ENCODE measurements around the gene MRPL2.

The MRPL2 gene

DNA sequence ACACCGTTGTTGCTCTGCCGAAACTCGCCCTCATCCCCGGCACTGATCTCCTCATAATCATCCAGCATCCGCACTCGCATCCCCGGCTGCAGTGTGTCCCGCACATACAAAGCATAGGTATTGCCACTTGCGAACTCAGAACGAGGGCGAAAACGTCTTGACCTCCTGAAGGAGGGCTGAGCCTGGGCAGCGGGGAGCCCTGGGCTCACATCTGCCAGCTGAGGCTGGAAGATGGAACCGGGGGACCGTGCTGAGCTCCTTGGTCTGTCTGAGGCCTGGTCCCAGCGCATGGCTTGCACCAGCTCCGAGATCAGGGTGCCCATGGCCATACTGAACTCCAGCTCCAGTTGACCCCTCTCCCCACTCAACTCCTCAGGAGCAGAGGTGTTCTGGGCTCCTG, 8.3 kb downstream of the MRPL2 start:
- TF ChIP-seq TAF1 (IDR thresholded peaks at IDR 0.05; ENCODE audit: low read depth): no peak
- no peak for TF ChIP-seq FOXM1 (IDR thresholded peaks at IDR 0.05; ENCODE audit: borderline replicate concordance, low read depth)
- TF ChIP-seq, protein P1, sequence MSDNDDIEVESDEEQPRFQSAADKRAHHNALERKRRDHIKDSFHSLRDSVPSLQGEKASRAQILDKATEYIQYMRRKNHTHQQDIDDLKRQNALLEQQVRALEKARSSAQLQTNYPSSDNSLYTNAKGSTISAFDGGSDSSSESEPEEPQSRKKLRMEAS (IDR thresholded peaks at IDR 0.05): no peak
- no peak for TF ChIP-seq YY1 (IDR thresholded peaks at IDR 0.05; ENCODE audit: low read depth)
- no peak for TF ChIP-seq RAD21 (IDR thresholded peaks at IDR 0.05; ENCODE audit: low read depth)
- no peak for TF ChIP-seq EP300 (IDR thresholded peaks at IDR 0.05; ENCODE audit: borderline replicate concordance)
- no peak for TF ChIP-seq CREB1 (IDR thresholded peaks at IDR 0.05; ENCODE audit: low read depth)
- TF ChIP-seq REST (IDR thresholded peaks at IDR 0.05; ENCODE audit: low read depth): no peak

DNA sequence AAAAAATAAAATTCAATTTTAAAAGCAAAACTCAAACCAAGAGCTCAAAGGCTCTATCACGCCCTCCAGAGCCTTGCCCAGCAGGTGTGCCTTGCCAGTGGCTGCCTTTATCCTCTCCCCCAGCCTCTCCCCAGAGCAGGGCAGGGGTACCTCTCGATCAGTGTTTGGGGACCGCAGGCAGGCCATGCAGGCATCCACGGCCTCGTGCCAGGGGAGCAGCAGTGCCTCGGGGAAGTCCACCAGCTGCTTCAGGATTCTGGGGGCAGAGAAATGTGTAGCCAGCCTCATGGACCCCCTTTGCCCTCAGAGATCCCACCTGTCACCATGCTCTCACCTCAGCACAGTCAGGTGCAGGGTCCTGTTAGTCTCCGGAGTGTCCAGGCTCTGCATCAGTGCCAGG, 11.2 kb downstream of the MRPL2 start:
- TF ChIP-seq EGR1 (IDR thresholded peaks at IDR 0.05) (no peak), TAF1 (IDR thresholded peaks at IDR 0.05; ENCODE audit: low read depth) (no peak), CEBPB (IDR thresholded peaks at IDR 0.05) (no peak), FOXM1 (IDR thresholded peaks at IDR 0.05; ENCODE audit: borderline replicate concordance, low read depth) (no peak), YY1 (IDR thresholded peaks at IDR 0.05; ENCODE audit: low read depth) (no peak), TEAD4 (IDR thresholded peaks at IDR 0.05) (no peak), USF1 (IDR thresholded peaks at IDR 0.05) (no peak), EP300 (IDR thresholded peaks at IDR 0.05; ENCODE audit: borderline replicate concordance) (no peak), ZBTB7A (IDR thresholded peaks at IDR 0.05; ENCODE audit: low read depth) (no peak), NFIC (IDR thresholded peaks at IDR 0.05) (no peak), REST (IDR thresholded peaks at IDR 0.05; ENCODE audit: low read depth) (no peak), CREB1 (IDR thresholded peaks at IDR 0.05; ENCODE audit: low read depth) (no peak), RAD21 (IDR thresholded peaks at IDR 0.05; ENCODE audit: low read depth) (no peak), TCF12 (IDR thresholded peaks at IDR 0.05; ENCODE audit: low read depth) (no peak)
- TF ChIP-seq, protein P1 (IDR thresholded peaks at IDR 0.05): no peak

GRCh38 chr6:43045371-43045930, 13.8 kb downstream of the MRPL2 start:
- no peak for TF ChIP-seq NFIC (IDR thresholded peaks at IDR 0.05)
- no peak for TF ChIP-seq TEAD4 (IDR thresholded peaks at IDR 0.05)
- no peak for TF ChIP-seq RAD21 (IDR thresholded peaks at IDR 0.05; ENCODE audit: low read depth)
- no peak for TF ChIP-seq TCF12 (IDR thresholded peaks at IDR 0.05; ENCODE audit: low read depth)
- no peak for TF ChIP-seq EP300 (IDR thresholded peaks at IDR 0.05; ENCODE audit: borderline replicate concordance)
- no peak for TF ChIP-seq YY1 (IDR thresholded peaks at IDR 0.05; ENCODE audit: low read depth)
- no peak for TF ChIP-seq USF1 (IDR thresholded peaks at IDR 0.05)
- TF ChIP-seq ZBTB7A (IDR thresholded peaks at IDR 0.05; ENCODE audit: low read depth): no peak
- TF ChIP-seq CEBPB (IDR thresholded peaks at IDR 0.05): no peak
- TF ChIP-seq TAF1 (IDR thresholded peaks at IDR 0.05; ENCODE audit: low read depth): no peak
- no peak for TF ChIP-seq EGR1 (IDR thresholded peaks at IDR 0.05)
- TF ChIP-seq FOXM1 (IDR thresholded peaks at IDR 0.05; ENCODE audit: borderline replicate concordance, low read depth): no peak
- no peak for TF ChIP-seq REST (IDR thresholded peaks at IDR 0.05; ENCODE audit: low read depth)

GRCh38 chr6:43043310-43043709, 15.9 kb downstream of the MRPL2 start:
- TF ChIP-seq EP300 (IDR thresholded peaks at IDR 0.05; ENCODE audit: borderline replicate concordance): no peak
- TF ChIP-seq REST (IDR thresholded peaks at IDR 0.05; ENCODE audit: low read depth): no peak
- no peak for TF ChIP-seq CEBPB (IDR thresholded peaks at IDR 0.05)
- no peak for TF ChIP-seq RAD21 (IDR thresholded peaks at IDR 0.05; ENCODE audit: low read depth)
- TF ChIP-seq TAF1 (IDR thresholded peaks at IDR 0.05; ENCODE audit: low read depth): no peak
- TF ChIP-seq ZBTB7A (IDR thresholded peaks at IDR 0.05; ENCODE audit: low read depth): no peak
- TF ChIP-seq NFIC (IDR thresholded peaks at IDR 0.05): no peak
- no peak for TF ChIP-seq YY1 (IDR thresholded peaks at IDR 0.05; ENCODE audit: low read depth)
- TF ChIP-seq FOXM1 (IDR thresholded peaks at IDR 0.05; ENCODE audit: borderline replicate concordance, low read depth): no peak
- no peak for TF ChIP-seq EGR1 (IDR thresholded peaks at IDR 0.05)
- no peak for TF ChIP-seq USF1 (IDR thresholded peaks at IDR 0.05)
- TF ChIP-seq, protein P1 (IDR thresholded peaks at IDR 0.05): no peak
- TF ChIP-seq CREB1 (IDR thresholded peaks at IDR 0.05; ENCODE audit: low read depth): no peak
- no peak for TF ChIP-seq TCF12 (IDR thresholded peaks at IDR 0.05; ENCODE audit: low read depth)
- TF ChIP-seq TEAD4 (IDR thresholded peaks at IDR 0.05): no peak
